HEK293 (cell line): ENCODE data around the gene CZIB.

Experiments
- FEZF1 ChIP-seq: fragments of 450-650 bp; formaldehyde crosslinking; IDR thresholded peaks from 2 replicates; pipeline ENCODE4 v1.5.1; 2016; ENCODE audit warnings: missing biosample characterization, missing genetic modification characterization
- GLI2 ChIP-seq: fragments of 450-650 bp; formaldehyde crosslinking; IDR thresholded peaks from 2 replicates; pipeline ENCODE4; 2017; ENCODE audit warnings: missing biosample characterization, missing genetic modification characterization, low read depth, borderline replicate concordance
- HOXC10 ChIP-seq: sonication (generic); formaldehyde crosslinking; IDR thresholded peaks from 2 replicates; pipeline ENCODE4 v1.8.1; 2023; ENCODE audit warnings: mild to moderate bottlenecking, missing genetic modification reagents
- HOXD13 ChIP-seq: sonication (generic); formaldehyde crosslinking; IDR thresholded peaks from 2 replicates; pipeline ENCODE4 v1.8.0; 2022; ENCODE audit warnings: missing genetic modification reagents, borderline replicate concordance
- KLF1 ChIP-seq: fragments of 450-650 bp; formaldehyde crosslinking; IDR thresholded peaks from 2 replicates; pipeline ENCODE4 v1.5.1; 2016; ENCODE audit warnings: missing biosample characterization, missing genetic modification characterization
- KLF10 ChIP-seq: fragments of 450-650 bp; IDR thresholded peaks from 2 replicates; pipeline ENCODE4 v1.5.1; 2018; ENCODE audit warnings: missing biosample characterization, mild to moderate bottlenecking, missing genetic modification characterization
- KLF8 ChIP-seq: fragments of 450-650 bp; formaldehyde crosslinking; IDR thresholded peaks from 2 replicates; pipeline ENCODE4 v1.5.1; 2016; ENCODE audit warnings: missing biosample characterization, missing genetic modification characterization
- REPIN1 ChIP-seq: fragments of 450-650 bp; formaldehyde crosslinking; IDR thresholded peaks from 2 replicates; pipeline ENCODE4 v1.5.1; 2017; ENCODE audit warnings: missing biosample characterization, missing genetic modification characterization, low read depth
- SP2 ChIP-seq: fragments of 450-650 bp; formaldehyde crosslinking; IDR thresholded peaks from 2 replicates; pipeline ENCODE4 v1.5.1; 2016; ENCODE audit warnings: missing biosample characterization, missing genetic modification characterization
- SP7 ChIP-seq: fragments of 450-650 bp; formaldehyde crosslinking; IDR thresholded peaks from 2 replicates; pipeline ENCODE4 v1.5.1; 2016; ENCODE audit warnings: missing biosample characterization, missing genetic modification characterization
- TRIM28 ChIP-seq: IDR thresholded peaks from 2 replicates; pipeline ENCODE4 v1.6.1; 2011; ENCODE audit warnings: low read length, control low read depth, borderline replicate concordance
- YY1 ChIP-seq: fragments of 450-650 bp; formaldehyde crosslinking; IDR thresholded peaks from 2 replicates; pipeline ENCODE4 v1.5.1; 2018; ENCODE audit warnings: missing biosample characterization, missing genetic modification characterization
- ZBTB17 ChIP-seq: fragments of 450-650 bp; formaldehyde crosslinking; IDR thresholded peaks from 2 replicates; pipeline ENCODE4 v1.5.1; 2016; ENCODE audit warnings: missing biosample characterization, missing genetic modification characterization
- ZBTB21 ChIP-seq: fragments of 450-650 bp; formaldehyde crosslinking; IDR thresholded peaks from 2 replicates; pipeline ENCODE4 v1.5.1; 2017; ENCODE audit warnings: missing biosample characterization, missing genetic modification characterization
- ZNF169 ChIP-seq: fragments of 450-650 bp; formaldehyde crosslinking; IDR thresholded peaks from 2 replicates; pipeline ENCODE4 v1.5.1; 2016; ENCODE audit warnings: missing biosample characterization, missing genetic modification characterization
- ZNF184 ChIP-seq: fragments of 450-650 bp; IDR thresholded peaks from 2 replicates; pipeline ENCODE4 v1.5.1; 2018; ENCODE audit warnings: missing biosample characterization, mild to moderate bottlenecking, missing genetic modification characterization
- ZNF239 ChIP-seq: fragments of 450-650 bp; formaldehyde crosslinking; IDR thresholded peaks from 2 replicates; pipeline ENCODE4 v1.5.1; 2016; ENCODE audit warnings: missing biosample characterization, missing genetic modification characterization
- ZNF423 ChIP-seq: fragments of 450-650 bp; formaldehyde crosslinking; IDR thresholded peaks from 2 replicates; pipeline ENCODE4 v1.5.1; 2016; ENCODE audit warnings: missing biosample characterization, missing genetic modification characterization
- ZNF501 ChIP-seq: fragments of 450-650 bp; formaldehyde crosslinking; IDR thresholded peaks from 2 replicates; pipeline ENCODE4 v1.5.1; 2016; ENCODE audit warnings: missing biosample characterization, missing genetic modification characterization
- ZNF664 ChIP-seq: fragments of 450-650 bp; formaldehyde crosslinking; IDR thresholded peaks from 2 replicates; pipeline ENCODE4 v1.5.1; 2016; ENCODE audit warnings: missing biosample characterization, missing genetic modification characterization
- TF ChIP-seq, protein P1 (sequence below): fragments of 450-650 bp; formaldehyde crosslinking; IDR thresholded peaks from 2 replicates; pipeline ENCODE4 v1.5.1; 2016; ENCODE audit warnings: missing biosample characterization, missing genetic modification characterization
- TF ChIP-seq, protein P2 (sequence below): fragments of 450-650 bp; formaldehyde crosslinking; optimal IDR thresholded peaks from 2 replicates; pipeline ENCODE3; 2016; ENCODE audit warnings: missing biosample characterization, mild to moderate bottlenecking, missing genetic modification characterization
- TF ChIP-seq, protein P3 (sequence below): fragments of 450-650 bp; formaldehyde crosslinking; IDR thresholded peaks from 2 replicates; pipeline ENCODE4 v1.5.1; 2016; ENCODE audit warnings: missing biosample characterization, missing genetic modification characterization, borderline replicate concordance
- TF ChIP-seq, protein P4 (sequence below): fragments of 450-650 bp; formaldehyde crosslinking; IDR thresholded peaks from 2 replicates; pipeline ENCODE4 v1.5.1; 2016; ENCODE audit warnings: missing biosample characterization, missing genetic modification characterization
- TF ChIP-seq, protein P5 (sequence below): fragments of 450-650 bp; formaldehyde crosslinking; IDR thresholded peaks from 2 replicates; pipeline ENCODE4 v1.5.1; 2016; ENCODE audit warnings: missing biosample characterization, missing genetic modification characterization
- TF ChIP-seq, protein P6 (sequence below): sonication (generic); formaldehyde crosslinking; IDR thresholded peaks from 2 replicates; pipeline ENCODE4 v1.8.1; 2022; ENCODE audit warnings: mild to moderate bottlenecking, moderate library complexity, missing genetic modification reagents
- TF ChIP-seq, protein P7 (sequence below): fragments of 450-650 bp; formaldehyde crosslinking; IDR thresholded peaks from 2 replicates; pipeline ENCODE4 v1.5.1; 2016; ENCODE audit warnings: missing biosample characterization, missing genetic modification characterization

Gene CZIB

DNA sequence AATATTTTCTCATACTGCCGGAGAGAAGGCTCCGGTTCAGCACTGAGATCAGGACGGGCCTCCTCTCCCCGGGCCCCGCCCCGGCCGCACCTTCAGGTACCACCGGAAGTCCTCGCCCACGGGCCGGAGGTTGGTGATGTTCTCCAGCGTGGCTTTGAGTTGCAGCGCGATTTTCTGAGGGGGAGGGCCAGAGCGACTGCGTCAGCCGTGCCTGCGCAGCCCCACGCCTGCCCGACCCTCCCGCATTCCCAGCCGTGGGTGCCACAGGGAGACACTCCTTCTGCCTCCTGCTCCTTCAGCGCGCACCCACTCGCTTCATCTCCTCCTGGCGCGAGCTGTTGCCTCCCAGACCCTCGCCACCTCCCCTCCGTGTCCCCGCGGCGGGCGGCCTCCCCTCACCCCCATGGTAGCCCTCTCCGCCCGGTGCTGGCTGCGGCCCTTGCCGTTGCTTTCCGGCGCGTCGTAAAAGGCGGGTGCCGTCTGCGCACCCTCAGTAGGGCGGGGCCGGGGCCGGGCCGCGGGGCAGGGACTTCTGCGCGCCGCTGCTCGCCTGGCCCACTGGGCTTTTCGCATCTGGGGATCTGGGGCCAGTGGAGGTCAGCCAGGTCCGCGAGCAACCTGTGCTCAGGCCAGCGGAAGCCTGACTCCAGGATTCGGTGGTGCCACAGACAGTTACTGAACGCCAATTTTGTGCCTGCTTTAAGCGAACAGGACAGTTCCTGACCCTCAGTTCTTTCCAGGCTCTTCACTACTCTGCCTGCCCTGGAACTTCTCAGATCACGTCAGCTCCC lies at the start of gene CZIB (continued):
- TF ChIP-seq HOXC10 (CRISPR knock-in tag) = no peak
- TF ChIP-seq REPIN1 (tag by site-specific recombination) = peak; percentile 79; the same call in 1 of the 2 replicates
- TF ChIP-seq KLF1 = peak; percentile 80
- TF ChIP-seq, protein P1, sequence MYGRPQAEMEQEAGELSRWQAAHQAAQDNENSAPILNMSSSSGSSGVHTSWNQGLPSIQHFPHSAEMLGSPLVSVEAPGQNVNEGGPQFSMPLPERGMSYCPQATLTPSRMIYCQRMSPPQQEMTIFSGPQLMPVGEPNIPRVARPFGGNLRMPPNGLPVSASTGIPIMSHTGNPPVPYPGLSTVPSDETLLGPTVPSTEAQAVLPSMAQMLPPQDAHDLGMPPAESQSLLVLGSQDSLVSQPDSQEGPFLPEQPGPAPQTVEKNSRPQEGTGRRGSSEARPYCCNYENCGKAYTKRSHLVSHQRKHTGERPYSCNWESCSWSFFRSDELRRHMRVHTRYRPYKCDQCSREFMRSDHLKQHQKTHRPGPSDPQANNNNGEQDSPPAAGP (tag by site-specific recombination) = peak; percentile 92
- TF ChIP-seq ZBTB17 (tag by site-specific recombination) = peak; percentile 90
- peak; percentile 79; the same call in 1 of the 2 replicates for TF ChIP-seq YY1 (tag by site-specific recombination)
- no peak for TF ChIP-seq HOXD13 (CRISPR knock-in tag)
- 0 out of 2 replicates have a peak, but pooled peaks have one; percentile 73 for TF ChIP-seq ZNF239
- TF ChIP-seq KLF10 = peak; percentile 92
- peak; percentile 97 for TF ChIP-seq SP7 (tag by site-specific recombination)
- peak; percentile 90 for TF ChIP-seq TRIM28
- TF ChIP-seq, protein P2, sequence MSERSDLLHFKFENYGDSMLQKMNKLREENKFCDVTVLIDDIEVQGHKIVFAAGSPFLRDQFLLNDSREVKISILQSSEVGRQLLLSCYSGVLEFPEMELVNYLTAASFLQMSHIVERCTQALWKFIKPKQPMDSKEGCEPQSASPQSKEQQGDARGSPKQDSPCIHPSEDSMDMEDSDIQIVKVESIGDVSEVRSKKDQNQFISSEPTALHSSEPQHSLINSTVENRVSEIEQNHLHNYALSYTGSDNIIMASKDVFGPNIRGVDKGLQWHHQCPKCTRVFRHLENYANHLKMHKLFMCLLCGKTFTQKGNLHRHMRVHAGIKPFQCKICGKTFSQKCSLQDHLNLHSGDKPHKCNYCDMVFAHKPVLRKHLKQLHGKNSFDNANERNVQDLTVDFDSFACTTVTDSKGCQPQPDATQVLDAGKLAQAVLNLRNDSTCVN (tag by site-specific recombination) = peak; percentile 95
- no peak for TF ChIP-seq FEZF1 (tag by site-specific recombination)
- TF ChIP-seq, protein P3, sequence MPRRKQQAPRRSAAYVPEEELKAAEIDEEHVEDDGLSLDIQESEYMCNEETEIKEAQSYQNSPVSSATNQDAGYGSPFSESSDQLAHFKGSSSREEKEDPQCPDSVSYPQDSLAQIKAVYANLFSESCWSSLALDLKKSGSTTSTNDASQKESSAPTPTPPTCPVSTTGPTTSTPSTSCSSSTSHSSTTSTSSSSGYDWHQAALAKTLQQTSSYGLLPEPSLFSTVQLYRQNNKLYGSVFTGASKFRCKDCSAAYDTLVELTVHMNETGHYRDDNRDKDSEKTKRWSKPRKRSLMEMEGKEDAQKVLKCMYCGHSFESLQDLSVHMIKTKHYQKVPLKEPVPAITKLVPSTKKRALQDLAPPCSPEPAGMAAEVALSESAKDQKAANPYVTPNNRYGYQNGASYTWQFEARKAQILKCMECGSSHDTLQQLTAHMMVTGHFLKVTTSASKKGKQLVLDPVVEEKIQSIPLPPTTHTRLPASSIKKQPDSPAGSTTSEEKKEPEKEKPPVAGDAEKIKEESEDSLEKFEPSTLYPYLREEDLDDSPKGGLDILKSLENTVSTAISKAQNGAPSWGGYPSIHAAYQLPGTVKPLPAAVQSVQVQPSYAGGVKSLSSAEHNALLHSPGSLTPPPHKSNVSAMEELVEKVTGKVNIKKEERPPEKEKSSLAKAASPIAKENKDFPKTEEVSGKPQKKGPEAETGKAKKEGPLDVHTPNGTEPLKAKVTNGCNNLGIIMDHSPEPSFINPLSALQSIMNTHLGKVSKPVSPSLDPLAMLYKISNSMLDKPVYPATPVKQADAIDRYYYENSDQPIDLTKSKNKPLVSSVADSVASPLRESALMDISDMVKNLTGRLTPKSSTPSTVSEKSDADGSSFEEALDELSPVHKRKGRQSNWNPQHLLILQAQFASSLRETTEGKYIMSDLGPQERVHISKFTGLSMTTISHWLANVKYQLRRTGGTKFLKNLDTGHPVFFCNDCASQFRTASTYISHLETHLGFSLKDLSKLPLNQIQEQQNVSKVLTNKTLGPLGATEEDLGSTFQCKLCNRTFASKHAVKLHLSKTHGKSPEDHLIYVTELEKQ (tag by site-specific recombination) = peak; percentile 64; the same call in 1 of the 2 replicates
- TF ChIP-seq, protein P4, sequence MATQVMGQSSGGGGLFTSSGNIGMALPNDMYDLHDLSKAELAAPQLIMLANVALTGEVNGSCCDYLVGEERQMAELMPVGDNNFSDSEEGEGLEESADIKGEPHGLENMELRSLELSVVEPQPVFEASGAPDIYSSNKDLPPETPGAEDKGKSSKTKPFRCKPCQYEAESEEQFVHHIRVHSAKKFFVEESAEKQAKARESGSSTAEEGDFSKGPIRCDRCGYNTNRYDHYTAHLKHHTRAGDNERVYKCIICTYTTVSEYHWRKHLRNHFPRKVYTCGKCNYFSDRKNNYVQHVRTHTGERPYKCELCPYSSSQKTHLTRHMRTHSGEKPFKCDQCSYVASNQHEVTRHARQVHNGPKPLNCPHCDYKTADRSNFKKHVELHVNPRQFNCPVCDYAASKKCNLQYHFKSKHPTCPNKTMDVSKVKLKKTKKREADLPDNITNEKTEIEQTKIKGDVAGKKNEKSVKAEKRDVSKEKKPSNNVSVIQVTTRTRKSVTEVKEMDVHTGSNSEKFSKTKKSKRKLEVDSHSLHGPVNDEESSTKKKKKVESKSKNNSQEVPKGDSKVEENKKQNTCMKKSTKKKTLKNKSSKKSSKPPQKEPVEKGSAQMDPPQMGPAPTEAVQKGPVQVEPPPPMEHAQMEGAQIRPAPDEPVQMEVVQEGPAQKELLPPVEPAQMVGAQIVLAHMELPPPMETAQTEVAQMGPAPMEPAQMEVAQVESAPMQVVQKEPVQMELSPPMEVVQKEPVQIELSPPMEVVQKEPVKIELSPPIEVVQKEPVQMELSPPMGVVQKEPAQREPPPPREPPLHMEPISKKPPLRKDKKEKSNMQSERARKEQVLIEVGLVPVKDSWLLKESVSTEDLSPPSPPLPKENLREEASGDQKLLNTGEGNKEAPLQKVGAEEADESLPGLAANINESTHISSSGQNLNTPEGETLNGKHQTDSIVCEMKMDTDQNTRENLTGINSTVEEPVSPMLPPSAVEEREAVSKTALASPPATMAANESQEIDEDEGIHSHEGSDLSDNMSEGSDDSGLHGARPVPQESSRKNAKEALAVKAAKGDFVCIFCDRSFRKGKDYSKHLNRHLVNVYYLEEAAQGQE (tag by site-specific recombination) = peak; percentile 82
- TF ChIP-seq ZNF184 (tag by site-specific recombination) = peak; percentile 13; the same call in 1 of the 2 replicates
- TF ChIP-seq GLI2 (tag by site-specific recombination) = no peak
- peak; percentile 93 for TF ChIP-seq SP2 (tag by site-specific recombination)
- peak; percentile 99; the same call in 1 of the 2 replicates for TF ChIP-seq KLF8 (tag by site-specific recombination)
- TF ChIP-seq ZNF664 (tag by site-specific recombination) = no peak
- peak; percentile 78 for TF ChIP-seq ZBTB21 (tag by site-specific recombination)
- TF ChIP-seq ZNF169 (tag by site-specific recombination) = 0 out of 2 replicates have a peak, but pooled peaks have one; percentile 48
- peak; percentile 69 for TF ChIP-seq ZNF423 (tag by site-specific recombination)
- TF ChIP-seq, protein P5, sequence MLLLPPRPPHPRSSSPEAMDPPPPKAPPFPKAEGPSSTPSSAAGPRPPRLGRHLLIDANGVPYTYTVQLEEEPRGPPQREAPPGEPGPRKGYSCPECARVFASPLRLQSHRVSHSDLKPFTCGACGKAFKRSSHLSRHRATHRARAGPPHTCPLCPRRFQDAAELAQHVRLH = peak; percentile 95
- TF ChIP-seq, protein P6, sequence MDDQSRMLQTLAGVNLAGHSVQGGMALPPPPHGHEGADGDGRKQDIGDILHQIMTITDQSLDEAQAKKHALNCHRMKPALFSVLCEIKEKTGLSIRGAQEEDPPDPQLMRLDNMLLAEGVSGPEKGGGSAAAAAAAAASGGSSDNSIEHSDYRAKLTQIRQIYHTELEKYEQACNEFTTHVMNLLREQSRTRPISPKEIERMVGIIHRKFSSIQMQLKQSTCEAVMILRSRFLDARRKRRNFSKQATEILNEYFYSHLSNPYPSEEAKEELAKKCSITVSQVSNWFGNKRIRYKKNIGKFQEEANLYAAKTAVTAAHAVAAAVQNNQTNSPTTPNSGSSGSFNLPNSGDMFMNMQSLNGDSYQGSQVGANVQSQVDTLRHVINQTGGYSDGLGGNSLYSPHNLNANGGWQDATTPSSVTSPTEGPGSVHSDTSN (CRISPR knock-in tag) = peak; percentile 83; the same call in 1 of the 2 replicates
- TF ChIP-seq, protein P7, sequence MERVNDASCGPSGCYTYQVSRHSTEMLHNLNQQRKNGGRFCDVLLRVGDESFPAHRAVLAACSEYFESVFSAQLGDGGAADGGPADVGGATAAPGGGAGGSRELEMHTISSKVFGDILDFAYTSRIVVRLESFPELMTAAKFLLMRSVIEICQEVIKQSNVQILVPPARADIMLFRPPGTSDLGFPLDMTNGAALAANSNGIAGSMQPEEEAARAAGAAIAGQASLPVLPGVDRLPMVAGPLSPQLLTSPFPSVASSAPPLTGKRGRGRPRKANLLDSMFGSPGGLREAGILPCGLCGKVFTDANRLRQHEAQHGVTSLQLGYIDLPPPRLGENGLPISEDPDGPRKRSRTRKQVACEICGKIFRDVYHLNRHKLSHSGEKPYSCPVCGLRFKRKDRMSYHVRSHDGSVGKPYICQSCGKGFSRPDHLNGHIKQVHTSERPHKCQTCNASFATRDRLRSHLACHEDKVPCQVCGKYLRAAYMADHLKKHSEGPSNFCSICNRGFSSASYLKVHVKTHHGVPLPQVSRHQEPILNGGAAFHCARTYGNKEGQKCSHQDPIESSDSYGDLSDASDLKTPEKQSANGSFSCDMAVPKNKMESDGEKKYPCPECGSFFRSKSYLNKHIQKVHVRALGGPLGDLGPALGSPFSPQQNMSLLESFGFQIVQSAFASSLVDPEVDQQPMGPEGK (tag by site-specific recombination) = peak; percentile 100
- TF ChIP-seq ZNF501 = peak; percentile 99
